Measurements from ENCODE around the gene JMJD4. TPM values are rescaled to one million over a fixed set of nuclear protein-coding genes. Genes with fewer than 3 reads are reported as not detected.

JMJD4 gene
- total RNA-seq, 2 donors from 2014 or later = 19.4 to 21.8 TPM

GRCh38 chr1:227726318-227726717 is 8.8 kb downstream of the JMJD4 start:
- Histone ChIP-seq H3K4me3 (ENCODE audit: low read length) (no peak overlapping the region), H3K27ac (ENCODE audit: low read depth, low read length) (no peak overlapping the region), H3K27me3 (ENCODE audit: control insufficient read depth, insufficient read depth, low read length, poor library complexity, severe bottlenecking) (no peaks in the 10 kb centered on the region), H3K9ac (ENCODE audit: extremely low read depth, low read length, poor library complexity, severe bottlenecking) (no peak overlapping the region), H3K36me3 (ENCODE audit: control insufficient read depth, insufficient read depth, low read length) (no peaks in the 10 kb centered on the region), H3K4me1 (ENCODE audit: control insufficient read depth, insufficient read depth, low read length) (no peaks in the 10 kb centered on the region), H3K9me3 (ENCODE audit: control insufficient read depth, low read length) (peaks cover 15% of the 10 kb centered on the region)
- Mint-ChIP-seq H3K4me3 (no peak overlapping the region), H3K27me3 (ENCODE audit: insufficient read depth) (peaks cover 8% of the 10 kb centered on the region), H3K36me3 (ENCODE audit: low read depth) (no peaks in the 10 kb centered on the region), H3K4me1 (peaks cover 13% of the 10 kb centered on the region), H3K9me3 (peaks cover 32% of the 10 kb centered on the region), H3K27ac (no peak overlapping the region)
- TF ChIP-seq CTCF (conservative IDR thresholded peaks at IDR 0.05) = no peak
- DNase-seq = no peak
- WGBS, 2 experiments (ENCODE audit: insufficient coverage in 1 of 2, insufficient read length in 1 of 2) = 87 to 92% methylated on average over 3 of the region's 3 CpGs

GRCh38 chr1:227725046-227725445 is 10.1 kb downstream of the JMJD4 start:
- Histone ChIP-seq H3K9me3 (ENCODE audit: control insufficient read depth, low read length) (peaks cover 20% of the 10 kb centered on the region), H3K27ac (ENCODE audit: low read depth, low read length) (no peak overlapping the region), H3K4me1 (ENCODE audit: control insufficient read depth, insufficient read depth, low read length) (no peaks in the 10 kb centered on the region), H3K27me3 (ENCODE audit: control insufficient read depth, insufficient read depth, low read length, poor library complexity, severe bottlenecking) (no peaks in the 10 kb centered on the region), H3K4me3 (ENCODE audit: low read length) (no peak overlapping the region), H3K36me3 (ENCODE audit: control insufficient read depth, insufficient read depth, low read length) (no peaks in the 10 kb centered on the region), H3K9ac (ENCODE audit: extremely low read depth, low read length, poor library complexity, severe bottlenecking) (no peak overlapping the region)
- 67 to 71% methylated on average over 1 of the region's 2 CpGs for WGBS, 2 experiments (ENCODE audit: insufficient coverage in 1 of 2, insufficient read length in 1 of 2)
- Mint-ChIP-seq H3K4me3 (no peak overlapping the region), H3K9me3 (peaks cover 45% of the 10 kb centered on the region), H3K27ac (no peak overlapping the region), H3K27me3 (ENCODE audit: insufficient read depth) (peaks cover 8% of the 10 kb centered on the region), H3K36me3 (ENCODE audit: low read depth) (no peaks in the 10 kb centered on the region), H3K4me1 (peaks cover 9% of the 10 kb centered on the region)
- DNase-seq = no peak
- no peak for TF ChIP-seq CTCF (conservative IDR thresholded peaks at IDR 0.05)

- no peak for TF ChIP-seq CTCF (conservative IDR thresholded peaks at IDR 0.05)
- Histone ChIP-seq H3K27me3 (ENCODE audit: control insufficient read depth, insufficient read depth, low read length, poor library complexity, severe bottlenecking) (no peaks in the 10 kb centered on the region), H3K4me1 (ENCODE audit: control insufficient read depth, insufficient read depth, low read length) (no peaks in the 10 kb centered on the region), H3K36me3 (ENCODE audit: control insufficient read depth, insufficient read depth, low read length) (no peaks in the 10 kb centered on the region), H3K27ac (ENCODE audit: low read depth, low read length) (no peak overlapping the region), H3K4me3 (ENCODE audit: low read length) (no peak overlapping the region), H3K9me3 (ENCODE audit: control insufficient read depth, low read length) (peaks cover 20% of the 10 kb centered on the region), H3K9ac (ENCODE audit: extremely low read depth, low read length, poor library complexity, severe bottlenecking) (no peak overlapping the region)
- 83 to 100% methylated on average over 1 of the region's 1 CpG for WGBS, 2 experiments (ENCODE audit: insufficient coverage in 1 of 2, insufficient read length in 1 of 2)
- H3K36me3 Mint-ChIP-seq (ENCODE audit: low read depth) = no peaks in the 10 kb centered on the region
- no peak for DNase-seq
- H3K4me1 Mint-ChIP-seq = peaks cover 2% of the 10 kb centered on the region
- H3K27me3 Mint-ChIP-seq (ENCODE audit: insufficient read depth) = peaks cover 8% of the 10 kb centered on the region
- no peak overlapping the region for H3K27ac Mint-ChIP-seq
- no peak overlapping the region for H3K4me3 Mint-ChIP-seq
- peaks cover 60% of the 10 kb centered on the region for H3K9me3 Mint-ChIP-seq
Measured at GRCh38 chr1:227723474-227723873, 11.6 kb downstream of the JMJD4 start.

All from endodermal cell (in vitro differentiated cells).